PC-9 (cell line): ENCODE data around the gene CXCL3.

Source experiments
- CTCF ChIP-seq: fragments of 200-600 bp; sonication (generic); conservative IDR thresholded peaks from 2 replicates; pipeline ENCODE4 v1.6.1; 2017; ENCODE audit warnings: mixed run types, antibody characterized with exemption, mild to moderate bottlenecking, moderate library complexity
- EZH2 ChIP-seq: fragments of 200-600 bp; sonication (generic); IDR thresholded peaks from 2 replicates; pipeline ENCODE4 v1.8.0; 2017; ENCODE audit warnings: antibody characterized with exemption, low read depth

- TF ChIP-seq CTCF (no peak), EZH2 (no peak)
These were observed 46.4 kb downstream of the CXCL3 start for GRCh38 chr4:73992050-73992449.
